GM18520 (cell line): ENCODE measurements around the gene COQ8B.
"Not testable (repeated sequence)": the region's sequence is repeated elsewhere in the genome, so short reads cannot be mapped to it uniquely, and the experiment has no call there.

Experiments used
- ATAC-seq: cut with Tn5 transposase; IDR thresholded peaks from one replicate; pipeline ENCODE4 v1.9.1; 2021; ENCODE audit not compliant: unreplicated experiment

The COQ8B gene

DNA sequence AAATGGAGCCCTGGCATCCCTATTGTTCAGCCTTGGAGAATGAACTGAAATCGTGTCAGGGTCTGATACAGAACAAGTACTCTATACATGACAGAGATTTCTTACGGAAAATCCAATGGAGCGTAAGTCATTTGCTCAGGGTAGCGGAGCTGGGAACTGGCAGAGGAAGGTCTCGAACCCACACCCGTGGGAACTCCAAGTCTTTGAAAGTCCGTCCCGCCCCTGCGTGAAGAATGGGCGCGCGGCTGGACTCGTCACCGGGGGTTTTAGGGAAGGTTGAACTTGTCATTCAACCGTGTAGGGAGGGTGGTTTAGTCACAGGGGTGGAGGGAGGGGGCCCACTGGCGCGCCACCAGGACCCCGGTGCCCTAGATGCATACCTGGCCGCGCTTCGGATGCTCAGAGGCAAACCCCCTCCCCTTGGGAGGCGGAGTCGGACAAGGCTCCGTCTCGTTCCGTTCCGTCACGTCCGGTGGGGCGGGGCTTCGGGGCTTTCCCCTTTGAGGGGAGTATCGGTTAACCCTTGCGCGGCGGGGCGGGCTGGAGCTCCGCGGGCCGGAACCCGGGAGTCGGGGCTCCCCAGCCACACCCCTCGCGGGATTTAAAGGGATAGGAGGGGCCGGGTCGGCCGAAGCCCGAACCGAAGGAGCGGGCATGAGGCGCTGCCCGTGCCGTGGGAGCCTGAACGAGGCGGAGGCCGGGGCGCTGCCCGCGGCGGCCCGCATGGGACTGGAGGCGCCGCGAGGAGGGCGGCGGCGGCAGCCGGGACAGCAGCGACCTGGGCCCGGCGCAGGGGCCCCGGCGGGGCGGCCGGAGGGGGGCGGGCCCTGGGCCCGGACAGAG lies at the start of gene COQ8B, which contains the start of gene ITPKC:
Gene COQ8B (minus strand): TSS at position 405 of the 843 bp plus-strand sequence. CDS start 2,254 bp downstream, outside the sequence.
Gene ITPKC (plus strand): TSS at position 631 of the 843 bp plus-strand sequence. CDS start 24 bp downstream, at position 655.
- ATAC-seq, result peak; percentile 68

DNA sequence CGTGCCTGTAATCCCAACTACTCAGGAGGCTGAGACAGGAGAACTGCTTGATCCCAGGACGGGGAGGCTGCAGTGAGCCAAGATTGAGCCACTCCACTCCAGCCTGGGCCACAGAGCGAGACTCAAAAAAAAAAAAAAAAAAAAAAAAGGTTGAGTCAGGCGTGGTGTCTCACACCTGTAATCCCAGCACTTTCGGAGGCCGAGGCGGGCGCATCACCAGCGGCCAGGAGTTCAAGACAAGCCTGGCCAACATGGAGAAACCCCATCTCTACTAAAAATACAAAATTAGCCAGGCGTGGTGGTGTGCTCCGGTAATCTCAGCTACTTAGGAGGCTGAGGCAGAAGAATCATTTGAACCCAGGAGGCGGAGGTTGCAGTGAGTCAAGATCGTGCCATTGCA lies 49.7 kb upstream of the COQ8B start:
- not testable (repeated sequence) for ATAC-seq

DNA sequence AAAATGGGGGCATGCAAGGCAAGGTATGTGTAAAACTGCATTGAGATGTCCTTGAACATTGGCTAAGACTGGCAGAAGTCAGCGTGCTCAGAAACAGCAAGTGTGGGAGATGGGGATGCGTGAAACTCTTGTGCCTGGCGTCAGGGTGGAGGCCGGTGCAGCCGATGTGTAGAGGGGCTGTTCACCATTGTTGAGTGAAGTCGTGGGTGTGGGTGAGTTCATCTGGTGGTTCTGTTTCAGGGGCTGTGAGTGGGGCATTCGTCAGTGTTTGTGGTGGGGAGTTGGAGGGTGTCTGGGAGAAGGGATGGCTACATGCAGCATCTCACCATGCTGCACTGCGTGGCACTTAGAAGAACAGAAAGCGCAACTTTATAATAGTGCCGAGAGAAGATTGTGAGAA lies 47.3 kb upstream of the COQ8B start:
- ATAC-seq, result no peak

- no peak for ATAC-seq
Measured at GRCh38 chr19:40763526-40763925, 46.8 kb upstream of the COQ8B start.

DNA sequence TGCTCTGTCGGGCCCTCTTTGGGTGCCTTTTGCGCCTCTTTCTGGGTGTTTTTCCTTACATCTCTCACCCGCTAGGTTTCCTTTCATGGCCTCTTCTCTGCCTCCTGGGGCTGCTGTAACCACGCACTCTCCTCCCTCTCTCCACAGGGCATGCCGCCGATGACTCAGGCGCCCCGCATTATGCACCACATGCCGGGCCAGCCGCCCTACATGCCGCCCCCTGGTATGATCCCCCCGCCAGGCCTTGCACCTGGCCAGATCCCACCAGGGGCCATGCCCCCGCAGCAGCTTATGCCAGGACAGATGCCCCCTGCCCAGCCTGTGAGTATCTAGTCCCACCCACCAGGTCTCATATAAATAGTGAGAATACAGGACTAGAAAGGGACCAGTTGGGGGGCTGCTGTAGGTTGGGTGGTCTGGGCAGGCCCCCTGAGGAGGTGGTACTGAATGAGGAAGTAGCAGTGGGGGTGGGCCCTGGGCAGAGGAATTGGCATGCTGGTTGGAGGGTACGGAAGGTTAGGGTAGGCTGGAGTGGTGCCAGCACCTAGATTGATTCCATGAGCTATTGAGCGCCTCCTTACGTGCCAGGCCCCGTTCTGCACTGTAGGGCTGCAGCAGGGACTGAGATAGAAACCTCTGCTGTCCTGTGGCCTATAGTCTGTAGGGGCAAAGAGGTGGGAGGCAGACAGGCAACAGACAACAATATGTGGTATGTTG lies 46.2 kb upstream of the COQ8B start:
- ATAC-seq, result no peak

- no peak for ATAC-seq
Measured at GRCh38 chr19:40759352-40759751, 42.7 kb upstream of the COQ8B start.

- no peak for ATAC-seq
Measured at GRCh38 chr19:40758491-40758890, 41.8 kb upstream of the COQ8B start.

- no peak for ATAC-seq
Measured at GRCh38 chr19:40756502-40757110, 39.9 kb upstream of the COQ8B start.

DNA sequence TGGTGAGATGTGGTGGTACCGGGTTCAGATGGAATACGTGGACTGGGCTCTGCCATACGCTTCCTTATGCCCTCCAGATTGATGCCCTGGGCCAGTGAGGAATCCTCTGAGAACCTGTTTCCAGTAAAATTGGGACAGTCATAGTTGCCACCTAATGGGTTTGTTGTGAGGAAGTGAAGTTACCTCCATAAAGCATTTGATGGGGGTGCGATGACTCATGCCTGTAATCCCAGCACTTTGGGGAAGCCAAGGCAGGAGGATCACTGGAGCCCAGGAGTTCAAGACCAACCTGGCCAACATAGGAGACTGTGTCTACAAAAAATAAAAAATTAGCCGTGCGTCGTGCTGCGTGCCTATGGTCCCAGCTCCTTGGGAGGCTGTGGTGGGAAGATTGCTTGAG lies 39.1 kb upstream of the COQ8B start:
- no peak for ATAC-seq

DNA sequence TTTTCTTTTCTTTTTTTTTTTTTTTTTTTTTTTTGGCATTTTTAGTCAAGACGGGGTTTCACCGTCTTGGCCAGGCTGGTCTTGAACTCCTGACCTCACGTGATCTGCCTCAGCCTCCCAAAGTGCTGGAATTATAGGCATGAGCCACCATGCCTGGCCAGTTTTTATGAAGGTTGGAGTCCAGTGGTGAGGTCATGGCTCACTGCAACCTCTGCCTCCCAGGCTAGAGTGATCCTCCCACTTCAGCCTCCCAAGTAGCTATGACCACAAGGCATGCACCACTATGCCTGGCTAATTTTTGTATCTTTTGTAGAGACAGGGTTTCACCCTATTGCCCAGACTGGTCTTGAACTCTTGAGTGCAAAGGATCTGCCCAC lies 38.5 kb upstream of the COQ8B start:
- ATAC-seq, result no peak

DNA sequence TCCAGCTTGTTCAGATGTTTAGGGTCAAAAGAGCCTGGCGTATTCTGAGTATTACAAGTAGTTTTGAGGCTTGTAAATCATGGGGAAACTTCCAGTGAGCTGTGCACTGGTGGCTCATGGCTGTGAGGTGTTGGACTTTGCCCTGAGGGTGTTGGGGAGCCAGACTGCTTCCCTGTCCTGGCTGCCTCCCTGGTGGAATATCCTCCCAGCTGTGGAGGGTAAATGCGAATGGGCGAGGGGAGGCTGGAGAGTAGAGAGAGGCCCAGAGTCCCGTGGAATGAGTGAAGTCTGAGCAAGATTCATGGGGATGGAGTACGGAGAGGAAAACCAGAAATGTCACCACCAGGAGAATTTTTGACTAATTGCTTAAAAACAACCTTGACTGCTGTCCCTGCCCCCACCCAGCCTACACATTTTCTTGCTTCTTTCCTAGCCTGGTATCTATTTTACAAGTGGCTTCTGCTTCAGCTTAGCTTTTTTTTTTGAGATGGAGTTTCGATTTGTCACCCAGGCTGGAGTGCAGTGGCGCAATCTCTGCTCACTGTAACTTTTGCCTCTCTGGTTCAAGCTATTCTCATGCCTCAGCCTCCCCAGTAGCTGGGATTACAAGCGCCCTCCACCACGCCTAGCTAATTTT lies 38.0 kb upstream of the COQ8B start:
- no peak for ATAC-seq

DNA sequence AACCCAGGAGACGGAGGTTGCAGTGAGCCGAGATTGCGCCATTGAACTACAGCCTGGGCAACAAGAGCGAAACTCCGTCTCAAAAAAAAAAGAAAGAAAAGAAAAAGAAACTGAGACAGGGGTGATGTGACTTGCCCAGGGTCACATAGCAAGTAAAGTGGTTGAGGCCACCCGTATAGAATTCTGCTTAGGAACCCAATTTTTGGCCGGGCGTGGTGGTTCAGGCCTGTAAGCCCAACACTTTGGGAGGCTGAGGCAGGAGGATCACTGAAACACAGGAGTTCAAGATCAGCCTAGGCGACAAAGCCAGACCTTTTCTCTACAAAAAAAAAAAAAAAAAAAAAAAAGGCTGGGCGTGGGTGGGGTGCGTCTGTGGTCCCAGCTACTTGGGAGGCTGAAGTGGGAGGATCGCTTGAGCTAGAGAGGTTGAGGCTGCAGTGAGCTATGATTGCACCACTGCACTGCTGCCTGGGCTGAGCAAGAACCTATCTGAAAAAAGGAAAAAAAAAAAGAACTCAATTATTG lies 35.6 kb upstream of the COQ8B start:
- ATAC-seq, result no peak

DNA sequence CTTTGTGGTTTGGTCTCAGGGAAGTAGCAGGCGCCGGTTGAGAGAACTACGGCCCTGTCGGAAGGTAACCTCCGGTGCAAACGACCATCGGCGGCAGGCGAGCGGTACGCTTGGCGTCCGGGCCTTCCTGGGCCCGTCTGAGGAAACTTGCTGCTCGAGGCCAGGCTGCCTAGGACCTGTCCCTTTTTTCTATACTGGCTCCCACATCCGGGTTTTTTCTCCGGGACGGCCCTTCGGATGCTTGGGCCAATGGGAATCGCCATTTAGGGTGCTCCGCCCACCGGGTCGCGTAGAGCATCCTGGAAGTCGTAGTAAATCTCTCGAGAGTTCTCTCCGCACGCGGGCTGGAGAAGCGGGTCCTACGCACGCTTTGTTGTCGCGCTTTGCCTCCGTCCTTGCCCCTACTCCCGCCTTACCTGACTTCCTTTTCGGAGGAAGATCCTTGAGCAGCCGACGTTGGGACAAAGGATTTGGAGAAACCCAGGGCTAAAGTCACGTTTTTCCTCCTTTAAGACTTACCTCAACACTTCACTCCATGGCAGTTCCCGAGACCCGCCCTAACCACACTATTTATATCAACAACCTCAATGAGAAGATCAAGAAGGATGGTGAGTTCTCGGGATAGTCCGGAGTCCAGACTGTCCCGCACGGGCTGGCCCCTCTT lies 34.3 kb upstream of the COQ8B start, which contains the start of gene SNRPA:
Gene SNRPA (plus strand): TSS at position 330 of the 664 bp plus-strand sequence. CDS start 206 bp downstream, at position 536.
- peak; percentile 38 for ATAC-seq

DNA sequence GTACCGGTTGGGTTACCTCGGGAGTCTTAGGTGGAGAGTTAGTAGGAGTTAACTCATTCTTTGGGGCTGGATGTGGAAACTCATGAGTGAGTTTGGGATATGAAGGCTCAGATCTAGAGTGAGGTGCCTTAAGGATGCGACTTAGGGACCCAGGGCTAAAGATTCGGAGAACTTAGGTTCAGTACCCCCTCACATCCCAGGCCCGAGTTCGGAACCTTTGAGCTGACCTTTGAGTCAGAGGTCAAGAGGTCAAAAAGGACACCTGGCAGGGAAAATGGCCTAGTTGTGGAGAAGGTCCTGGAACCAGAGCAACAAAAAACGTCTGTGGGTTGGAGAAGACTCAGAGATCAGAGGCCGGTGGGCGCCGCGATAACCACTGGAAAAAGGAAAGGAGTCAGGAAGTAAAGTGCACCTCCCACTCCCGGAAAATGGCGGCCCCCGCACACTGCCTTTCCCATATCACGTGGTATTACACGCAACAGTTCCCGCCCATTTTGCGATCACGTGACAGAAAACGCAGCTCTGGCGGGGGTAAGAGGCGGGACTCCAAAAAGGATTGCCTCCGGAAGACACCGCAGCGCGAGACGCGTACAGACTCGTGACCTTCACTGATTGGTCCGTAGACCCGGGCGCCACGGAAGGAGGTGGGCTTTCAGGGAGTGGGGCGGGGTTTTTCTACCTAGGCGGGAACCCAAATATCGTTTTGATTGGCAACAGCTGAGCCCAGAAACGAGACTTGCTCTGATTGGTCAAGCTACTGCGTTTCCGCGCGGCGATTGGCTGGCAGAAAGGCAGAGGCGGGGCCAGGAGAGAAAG lies 33.6 kb upstream of the COQ8B start, which contains the start of gene ACTMAP:
Gene ACTMAP (minus strand): TSS at position 420 of the 816 bp plus-strand sequence. CDS start 674 bp downstream, outside the sequence.
- peak; percentile 77 for ATAC-seq

GRCh38 chr19:40747536-40747935 lies 30.9 kb upstream of the COQ8B start:
- ATAC-seq, result no peak

- no peak for ATAC-seq
Measured at GRCh38 chr19:40745402-40745780, 28.7 kb upstream of the COQ8B start.

DNA sequence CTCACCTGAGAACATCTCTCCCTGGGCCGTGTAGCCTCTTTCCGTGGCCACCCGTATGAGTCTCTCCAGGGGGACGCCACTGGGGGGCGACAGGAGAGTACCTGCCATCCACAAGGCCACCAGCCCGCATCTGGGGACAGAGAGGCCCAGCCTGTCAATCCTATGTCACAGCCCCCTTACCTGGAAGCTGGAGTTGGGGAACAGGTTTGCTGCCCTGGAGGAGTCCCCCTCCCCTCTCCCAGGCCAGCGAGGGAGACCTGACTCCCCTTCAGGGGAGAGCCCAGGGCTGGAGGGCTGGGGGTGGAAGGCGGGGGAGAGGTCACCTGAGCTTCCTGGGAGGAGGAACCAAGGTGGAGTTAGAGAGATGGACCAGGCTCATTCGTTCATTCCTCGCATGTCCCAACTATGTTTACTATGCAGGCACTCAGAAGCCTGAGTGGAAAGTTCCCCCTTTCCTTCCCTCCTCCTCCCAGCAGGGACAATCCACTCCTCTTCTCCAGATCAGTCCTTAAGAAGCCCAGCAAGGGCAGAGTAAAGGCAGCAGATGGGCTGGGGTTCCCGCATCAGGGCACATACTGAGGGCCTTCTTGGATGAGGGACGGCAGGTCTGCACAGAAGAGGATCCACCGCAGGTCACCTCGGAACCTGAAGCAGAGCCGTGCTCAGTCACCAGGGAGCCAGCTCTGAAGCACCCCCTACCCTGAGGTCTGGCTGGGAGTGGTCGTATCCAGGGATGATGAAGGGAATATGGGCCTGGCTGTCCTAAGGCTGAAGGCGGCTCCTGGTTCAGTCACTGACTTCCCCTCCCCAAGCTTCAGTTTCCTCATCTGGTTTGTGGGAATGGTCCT lies 28.1 kb upstream of the COQ8B start:
- no peak for ATAC-seq

- no peak for ATAC-seq
Measured at GRCh38 chr19:40743926-40744325, 27.2 kb upstream of the COQ8B start.
